GM21576 (cell line): Measurements from ENCODE around the gene NOTO.
"Not testable (repeated sequence)": the region's sequence is repeated elsewhere in the genome, so short reads cannot be mapped to it uniquely, and the experiment has no call there.

Source experiments
- ATAC-seq: cut with Tn5 transposase; IDR thresholded peaks from one replicate; pipeline ENCODE4 v1.9.1; 2021; ENCODE audit warnings: mild to moderate bottlenecking, moderate library complexity; ENCODE audit not compliant: unreplicated experiment

Gene NOTO, protein sequence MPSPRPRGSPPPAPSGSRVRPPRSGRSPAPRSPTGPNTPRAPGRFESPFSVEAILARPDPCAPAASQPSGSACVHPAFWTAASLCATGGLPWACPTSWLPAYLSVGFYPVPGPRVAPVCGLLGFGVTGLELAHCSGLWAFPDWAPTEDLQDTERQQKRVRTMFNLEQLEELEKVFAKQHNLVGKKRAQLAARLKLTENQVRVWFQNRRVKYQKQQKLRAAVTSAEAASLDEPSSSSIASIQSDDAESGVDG

GRCh38 chr2:73202156-73203054 lies at the start of gene NOTO:
Gene NOTO, plus strand, starts transcription at chr2:73202574. Its CDS starts 93 bp downstream, at chr2:73202667.
- no peak for ATAC-seq

- ATAC-seq = no peak
These were observed 45.7 kb upstream of the NOTO start for GRCh38 chr2:73156539-73157124.

DNA sequence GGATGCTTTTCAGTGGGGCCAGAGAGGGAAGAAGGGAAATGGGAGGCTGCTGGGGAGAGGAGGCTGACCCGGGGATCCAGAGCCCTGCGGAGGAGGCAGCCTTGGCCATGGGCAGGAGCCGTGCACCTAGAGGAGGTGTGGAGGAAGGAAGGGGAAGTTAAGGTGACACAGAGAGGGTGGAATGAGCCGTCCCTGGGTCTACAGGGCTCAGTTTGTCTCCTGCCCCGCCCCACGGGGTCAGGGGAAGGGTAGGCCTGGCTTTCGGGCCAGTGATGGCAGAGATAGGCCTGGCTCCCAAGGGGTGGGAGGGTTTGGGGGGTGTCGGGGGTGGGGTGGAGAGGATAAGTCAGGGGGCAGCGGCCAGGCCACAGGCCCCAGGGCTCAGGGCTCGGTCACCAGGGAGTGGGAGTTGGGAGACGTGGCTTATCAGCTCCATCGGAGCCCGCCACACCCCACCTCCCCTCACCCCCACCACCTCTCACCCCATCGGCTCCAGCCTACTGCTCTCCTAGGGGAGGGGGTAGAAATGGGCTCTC lies 39.5 kb upstream of the NOTO start:
- no peak for ATAC-seq

GRCh38 chr2:73163483-73164367 lies 38.6 kb upstream of the NOTO start:
- peak; percentile 77 for ATAC-seq

- ATAC-seq = not testable (repeated sequence)
These were observed 36.4 kb upstream of the NOTO start for GRCh38 chr2:73165978-73166377.

DNA sequence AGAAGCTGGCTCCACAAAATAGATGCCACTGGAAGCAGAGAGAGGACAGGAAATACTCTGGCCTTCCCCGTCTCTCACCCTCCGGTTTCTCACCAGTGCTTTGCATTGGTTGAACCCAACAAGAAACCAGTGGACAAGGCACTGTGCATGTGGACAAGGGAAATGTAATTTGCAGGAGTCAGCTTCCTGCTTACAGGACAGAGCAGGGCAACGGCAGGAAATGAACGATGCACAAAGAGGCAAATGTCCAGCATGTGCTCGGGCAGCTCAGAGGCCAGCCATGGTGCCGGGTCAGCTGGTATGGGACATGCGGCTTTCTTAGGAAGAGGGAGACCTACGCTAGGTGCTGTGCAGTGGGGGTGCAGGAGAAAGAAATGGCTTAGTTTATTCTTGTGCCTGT lies 35.6 kb upstream of the NOTO start:
- not testable (repeated sequence) for ATAC-seq

DNA sequence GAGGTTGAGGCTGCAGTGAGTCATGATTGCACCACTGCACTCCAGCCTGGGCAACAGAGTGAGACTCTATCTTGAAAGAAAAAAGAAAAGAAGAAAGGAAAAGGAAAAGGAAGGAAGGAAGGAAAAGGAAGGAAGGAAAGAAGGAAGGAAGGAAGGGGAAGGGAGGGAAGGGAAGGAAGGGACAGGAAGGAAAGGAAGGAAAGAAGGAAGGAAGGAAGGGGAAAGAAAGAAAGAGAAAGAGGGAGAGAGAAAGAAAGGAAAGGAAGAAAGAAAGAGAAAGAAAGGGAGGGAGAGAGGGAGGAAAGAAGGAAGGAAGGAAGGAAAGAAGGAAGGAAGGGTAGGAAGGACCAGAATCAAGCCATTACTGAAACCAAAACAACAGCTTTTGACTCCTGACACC lies 34.0 kb upstream of the NOTO start:
- not testable (repeated sequence) for ATAC-seq

GRCh38 chr2:73170341-73170740 lies 32.0 kb upstream of the NOTO start:
- ATAC-seq = not testable (repeated sequence)

- ATAC-seq = peak; percentile 34
These were observed 29.4 kb upstream of the NOTO start for GRCh38 chr2:73172963-73173362.

DNA sequence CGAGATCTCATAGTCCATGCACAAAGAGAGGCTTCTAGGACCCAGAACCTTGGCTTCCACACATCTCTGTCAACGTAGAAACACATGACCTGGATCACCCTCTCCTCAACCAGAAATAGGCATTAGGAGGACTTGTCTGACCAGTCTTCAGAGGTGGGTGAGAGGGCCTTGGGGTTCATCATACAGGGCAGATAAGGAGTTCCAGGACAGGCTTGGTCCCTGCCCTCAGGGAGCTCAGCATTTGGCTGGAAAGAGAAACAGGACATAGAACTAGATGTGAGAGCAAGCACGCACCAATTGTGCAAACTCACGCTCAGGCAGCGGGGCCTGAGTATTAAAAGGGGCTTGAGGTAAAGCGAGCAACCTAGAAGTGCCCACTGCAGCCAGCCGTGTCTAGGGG lies 28.6 kb upstream of the NOTO start:
- ATAC-seq = no peak

DNA sequence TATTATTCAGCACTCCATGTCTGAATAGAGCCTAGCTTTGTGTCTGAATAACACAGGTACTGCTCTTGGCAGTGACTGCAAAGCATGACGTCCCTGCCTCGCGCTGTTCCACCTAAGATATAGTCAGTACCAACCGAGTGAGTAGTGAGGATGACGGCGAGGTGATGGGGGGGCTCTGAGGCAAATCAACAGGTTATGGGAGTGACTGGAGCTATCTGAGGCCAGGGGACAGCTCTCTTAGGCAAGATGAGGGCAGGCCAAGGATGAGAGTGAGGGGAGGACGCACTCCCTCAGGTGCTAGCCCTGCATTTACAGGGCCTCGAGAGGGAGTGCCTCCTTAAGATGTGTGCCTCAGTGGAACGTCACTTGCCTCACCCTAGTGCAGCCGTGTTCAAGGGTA lies 28.1 kb upstream of the NOTO start:
- no peak for ATAC-seq

GRCh38 chr2:73174941-73175662 lies 27.3 kb upstream of the NOTO start:
- no peak for ATAC-seq

GRCh38 chr2:73175663-73176204 lies 26.6 kb upstream of the NOTO start:
- ATAC-seq = no peak

GRCh38 chr2:73176205-73176880 lies 26.0 kb upstream of the NOTO start:
- no peak for ATAC-seq

DNA sequence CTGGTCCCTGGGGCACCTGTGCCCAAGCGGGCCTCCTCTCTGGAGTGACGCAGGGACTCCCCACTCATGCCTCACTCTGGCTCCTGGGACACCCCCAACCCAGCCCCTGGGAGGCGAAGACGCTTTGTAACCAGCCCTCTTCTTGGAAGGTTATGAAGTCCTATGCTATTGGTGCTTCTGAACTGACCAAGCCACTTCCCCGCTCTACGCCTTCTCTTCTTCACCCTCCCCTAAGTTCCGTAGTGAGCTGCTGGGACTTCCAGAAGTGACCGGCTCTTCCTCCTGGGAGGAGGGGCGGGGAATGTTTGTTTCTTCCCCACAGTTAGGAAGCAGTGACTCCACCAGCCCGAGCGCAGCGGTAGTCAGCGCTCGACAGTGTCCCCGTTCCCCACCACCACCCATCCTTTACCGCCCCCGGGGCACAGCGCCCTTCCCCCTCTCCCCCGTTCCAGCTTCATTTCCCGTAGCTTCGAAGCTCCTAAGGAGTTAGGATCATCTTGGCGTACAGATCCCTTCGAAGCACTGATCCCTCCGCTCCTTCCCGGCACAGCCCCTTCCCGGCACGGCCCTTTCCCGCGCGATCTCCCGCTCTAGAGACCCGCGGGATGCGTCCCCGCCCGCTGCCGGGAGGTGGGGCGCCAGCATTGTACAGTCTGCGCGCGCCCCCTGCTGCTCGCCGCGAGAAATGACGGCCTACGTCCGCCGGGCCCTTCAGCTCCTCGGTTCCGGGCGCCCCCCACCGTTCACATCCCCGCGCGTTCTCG lies 25.3 kb upstream of the NOTO start:
- peak; percentile 83 for ATAC-seq

DNA sequence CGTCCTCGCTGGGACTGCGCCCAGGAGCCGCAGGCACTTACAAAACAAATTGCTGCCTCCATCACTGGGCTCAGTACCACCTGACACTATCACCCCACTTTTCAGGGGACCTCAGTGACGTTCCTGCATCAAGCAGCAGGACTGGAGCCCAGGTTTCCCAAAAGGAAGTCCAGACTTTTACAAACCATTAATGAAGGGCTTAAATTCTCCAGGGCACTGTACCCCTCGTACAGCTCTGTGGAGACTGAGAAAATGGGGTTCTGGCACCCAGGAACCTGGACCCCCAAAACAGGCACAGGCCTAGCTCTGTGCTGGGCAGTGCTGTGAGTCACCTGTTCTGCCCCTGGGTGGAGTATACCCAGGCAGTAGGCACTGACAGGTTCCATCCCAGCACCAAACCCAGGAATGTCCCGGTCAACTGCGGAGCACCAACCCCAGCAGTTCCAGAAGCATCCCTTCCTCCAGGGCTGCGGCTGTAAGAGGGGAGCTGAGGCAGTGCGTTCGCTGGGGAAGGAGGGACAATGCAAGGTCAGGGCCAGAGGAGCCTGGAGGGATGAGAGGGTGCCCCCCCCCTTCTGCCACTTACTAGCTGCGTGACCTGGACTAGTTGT lies 24.6 kb upstream of the NOTO start:
- no peak for ATAC-seq

GRCh38 chr2:73185965-73186364 lies 16.4 kb upstream of the NOTO start:
- ATAC-seq = no peak

GRCh38 chr2:73187549-73187948 lies 14.8 kb upstream of the NOTO start:
- ATAC-seq = no peak
